Progenitor cell of endocrine pancreas (in vitro differentiated cells): ENCODE measurements around the gene KHDRBS2. TPM values are rescaled to one million over a fixed set of nuclear protein-coding genes. Genes with fewer than 3 reads are reported as not detected.

ENCODE experiments used
- DNase-seq: peaks from one replicate; pipeline ENCODE4 v3.0.0; 2021; ENCODE audit warnings: low spot score; ENCODE audit not compliant: unreplicated experiment
- H3K27ac Mint-ChIP-seq: 2 replicates; pipeline ENCODE4 v1.8.0; 2021; ENCODE audit warnings: mild to moderate bottlenecking, moderate library complexity, mixed read lengths
- H3K27me3 Mint-ChIP-seq: 2 replicates; pipeline ENCODE4 v1.8.0; 2021; ENCODE audit warnings: mixed read lengths
- H3K36me3 Mint-ChIP-seq: 2 replicates; pipeline ENCODE4 v1.8.0; 2022; ENCODE audit warnings: mixed read lengths; ENCODE audit not compliant: insufficient read depth
- H3K4me1 Mint-ChIP-seq: 2 replicates; pipeline ENCODE4 v1.8.0; 2021; ENCODE audit warnings: low read depth, mixed read lengths
- H3K4me3 Mint-ChIP-seq: 2 replicates; pipeline ENCODE4 v1.8.0; 2021; ENCODE audit warnings: low read depth, mild to moderate bottlenecking, moderate library complexity, mixed read lengths
- H3K9me3 Mint-ChIP-seq: 2 replicates; pipeline ENCODE4 v1.8.0; 2021; ENCODE audit warnings: low read depth, mixed read lengths
- total RNA-seq: library from RNA; stranded (reverse); gene quantifications from 2 replicates; pipeline ENCODE4 v1.2.1, GENCODE V29; 2021
- TF ChIP-seq, protein P1 (sequence below): fragments of 200-600 bp; sonication (generic); IDR thresholded peaks from one replicate; pipeline ENCODE4 v1.5.0; 2021; ENCODE audit warnings: antibody characterized with exemption, mild to moderate bottlenecking; ENCODE audit not compliant: unreplicated experiment

KHDRBS2 gene
- total RNA-seq, 1 donor from 2014 or later, result 9.7 TPM

DNA sequence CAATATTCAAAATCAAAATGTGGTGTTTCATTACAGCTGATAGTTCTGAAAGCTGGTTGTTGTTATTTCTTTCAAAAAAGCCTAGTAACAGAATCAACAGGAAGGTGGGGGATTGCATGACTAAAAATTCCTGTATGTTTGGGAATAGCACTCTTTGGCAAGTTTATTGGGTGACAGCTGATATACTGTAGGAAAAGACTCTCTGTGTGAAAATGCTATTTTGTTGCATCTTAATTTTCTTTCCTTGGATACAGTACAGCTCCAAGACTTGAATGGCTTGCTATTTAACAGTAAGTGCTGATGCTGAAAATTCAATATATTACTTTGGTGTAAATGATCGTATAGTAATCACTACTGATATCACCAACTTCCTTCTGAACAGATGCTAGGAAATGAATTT, 336.1 kb downstream of the KHDRBS2 start:
- TF ChIP-seq, protein P1, sequence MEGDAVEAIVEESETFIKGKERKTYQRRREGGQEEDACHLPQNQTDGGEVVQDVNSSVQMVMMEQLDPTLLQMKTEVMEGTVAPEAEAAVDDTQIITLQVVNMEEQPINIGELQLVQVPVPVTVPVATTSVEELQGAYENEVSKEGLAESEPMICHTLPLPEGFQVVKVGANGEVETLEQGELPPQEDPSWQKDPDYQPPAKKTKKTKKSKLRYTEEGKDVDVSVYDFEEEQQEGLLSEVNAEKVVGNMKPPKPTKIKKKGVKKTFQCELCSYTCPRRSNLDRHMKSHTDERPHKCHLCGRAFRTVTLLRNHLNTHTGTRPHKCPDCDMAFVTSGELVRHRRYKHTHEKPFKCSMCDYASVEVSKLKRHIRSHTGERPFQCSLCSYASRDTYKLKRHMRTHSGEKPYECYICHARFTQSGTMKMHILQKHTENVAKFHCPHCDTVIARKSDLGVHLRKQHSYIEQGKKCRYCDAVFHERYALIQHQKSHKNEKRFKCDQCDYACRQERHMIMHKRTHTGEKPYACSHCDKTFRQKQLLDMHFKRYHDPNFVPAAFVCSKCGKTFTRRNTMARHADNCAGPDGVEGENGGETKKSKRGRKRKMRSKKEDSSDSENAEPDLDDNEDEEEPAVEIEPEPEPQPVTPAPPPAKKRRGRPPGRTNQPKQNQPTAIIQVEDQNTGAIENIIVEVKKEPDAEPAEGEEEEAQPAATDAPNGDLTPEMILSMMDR, result no peak
- H3K27me3 Mint-ChIP-seq, result no peaks in the 10 kb centered on the region
- no peak for DNase-seq

GRCh38 chr6:61949161-61949560, 336.9 kb downstream of the KHDRBS2 start:
- no peaks in the 10 kb centered on the region for H3K36me3 Mint-ChIP-seq
- no peaks in the 10 kb centered on the region for H3K27me3 Mint-ChIP-seq
- H3K4me3 Mint-ChIP-seq, result no peak overlapping the region
- no peak overlapping the region for H3K27ac Mint-ChIP-seq
- TF ChIP-seq, protein P1, result no peak
- no peak for DNase-seq
- peaks cover 3% of the 10 kb centered on the region for H3K4me1 Mint-ChIP-seq
- H3K9me3 Mint-ChIP-seq, result peaks cover 5% of the 10 kb centered on the region

More for the DNA sequence above, 336.1 kb downstream of the KHDRBS2 start:
- Mint-ChIP-seq H3K4me1 (peaks cover 3% of the 10 kb centered on the region), H3K9me3 (peaks cover 3% of the 10 kb centered on the region), H3K36me3 (no peaks in the 10 kb centered on the region), H3K4me3 (no peak overlapping the region), H3K27ac (no peak overlapping the region)

DNA sequence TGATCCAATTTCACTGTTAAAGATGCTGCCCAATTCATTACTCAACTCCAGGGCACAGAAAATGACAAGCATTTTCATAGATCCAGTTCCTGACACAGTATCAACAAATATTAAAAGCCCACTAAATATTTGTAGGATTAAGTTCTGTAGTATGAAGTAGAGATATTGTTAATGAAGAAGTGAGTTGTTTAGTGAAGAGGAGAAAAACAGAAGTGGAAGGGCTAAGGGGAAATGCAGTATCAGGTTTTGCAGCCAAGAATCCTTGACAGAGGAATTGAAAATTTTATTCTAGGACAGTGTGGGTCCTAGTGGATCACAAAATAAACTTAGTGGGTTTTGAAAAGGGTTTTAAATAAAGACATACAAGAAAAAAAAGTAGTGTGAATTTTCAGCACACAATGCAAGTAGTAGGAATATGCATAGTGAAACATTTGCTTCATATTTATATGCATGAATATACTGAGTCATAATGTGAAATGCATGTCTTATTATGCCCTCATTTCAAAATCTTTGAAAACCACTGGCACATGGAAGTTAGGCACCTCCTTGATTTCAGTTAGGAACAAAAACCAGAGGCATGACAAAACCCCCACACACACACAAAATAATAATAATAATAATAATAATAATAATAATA, 338.6 kb downstream of the KHDRBS2 start:
- Mint-ChIP-seq H3K27ac (no peak overlapping the region), H3K27me3 (no peaks in the 10 kb centered on the region), H3K4me3 (no peak overlapping the region), H3K9me3 (peaks cover 8% of the 10 kb centered on the region), H3K36me3 (no peaks in the 10 kb centered on the region), H3K4me1 (no peaks in the 10 kb centered on the region)
- TF ChIP-seq, protein P1, result no peak
- no peak for DNase-seq

DNA sequence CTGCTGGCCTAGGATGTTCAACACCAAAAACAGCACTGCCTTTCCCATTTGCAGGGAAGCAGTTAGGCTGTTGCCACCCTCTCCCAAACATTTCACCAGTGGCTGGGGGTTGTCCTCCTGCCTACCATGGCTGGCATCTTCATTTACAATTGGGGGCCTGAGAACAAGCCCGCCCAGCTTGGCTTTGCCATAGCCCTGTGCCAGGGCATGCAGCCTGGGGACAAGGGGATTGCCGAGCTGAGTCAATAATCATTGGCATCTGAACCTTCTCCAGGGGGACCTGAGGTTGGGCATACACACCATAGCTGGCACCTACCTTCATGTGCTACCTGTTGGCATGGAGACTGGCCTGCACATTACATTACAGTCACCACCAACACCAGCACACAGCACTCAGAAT, 345.1 kb downstream of the KHDRBS2 start:
- Mint-ChIP-seq H3K27me3 (no peaks in the 10 kb centered on the region), H3K9me3 (peaks cover 8% of the 10 kb centered on the region), H3K36me3 (no peaks in the 10 kb centered on the region), H3K4me3 (no peak overlapping the region), H3K27ac (no peak overlapping the region), H3K4me1 (no peaks in the 10 kb centered on the region)
- TF ChIP-seq, protein P1, result no peak
- DNase-seq, result no peak

DNA sequence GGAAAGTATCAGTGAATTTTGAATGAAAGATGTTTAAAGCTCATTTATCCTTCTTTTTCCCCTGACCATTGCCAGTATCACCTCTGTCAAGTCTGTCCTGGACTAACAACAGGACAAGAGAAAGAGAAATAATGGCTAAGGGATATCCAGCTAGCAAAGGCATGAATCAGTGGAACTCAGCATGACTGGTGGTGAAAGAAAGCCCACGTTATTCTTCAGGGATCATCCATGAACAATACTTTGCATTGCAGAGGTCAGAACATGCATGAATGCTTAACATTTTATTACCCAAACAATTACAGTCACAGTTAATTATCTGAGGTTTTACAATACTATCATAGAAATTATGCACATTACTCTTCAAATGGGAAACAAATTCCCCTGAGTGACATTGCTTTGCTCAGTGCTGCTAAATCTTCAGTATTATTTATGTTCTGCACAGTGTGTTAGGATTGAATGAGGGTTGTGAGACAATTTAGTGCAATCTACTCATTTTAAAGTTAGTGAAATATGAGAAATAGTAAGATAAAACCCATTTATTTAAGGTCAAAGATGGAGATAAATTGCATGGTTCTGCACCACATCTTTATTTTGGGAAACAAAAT, 350.7 kb downstream of the KHDRBS2 start:
- DNase-seq, result no peak
- Mint-ChIP-seq H3K4me1 (no peaks in the 10 kb centered on the region), H3K4me3 (no peak overlapping the region), H3K27ac (no peak overlapping the region), H3K9me3 (peaks cover 3% of the 10 kb centered on the region), H3K36me3 (peaks cover 1% of the 10 kb centered on the region), H3K27me3 (no peaks in the 10 kb centered on the region)
- TF ChIP-seq, protein P1, result no peak
